ENCODE measurements around the gene TMED1.

- TF ChIP-seq CTCF (IDR thresholded peaks at IDR 0.05) (no peak), POLR2A (IDR thresholded peaks at IDR 0.05) (no peak)
Measured at GRCh38 chr19:10839114-10840050, 3.4 kb upstream of the TMED1 start.

Measured in heart left ventricle (tissue), 13 donors.